Measurements from ENCODE around the gene ACOT11.

GRCh38 chr1:54549181-54549924 lies 1.3 kb downstream of the ACOT11 start:
- TF ChIP-seq POLR2A (IDR thresholded peaks at IDR 0.05; ENCODE audit: low read depth, low read length): no peak
- TF ChIP-seq TAF1 (IDR thresholded peaks at IDR 0.05; ENCODE audit: borderline replicate concordance, low read depth, low read length): no peak
